H1 (cell line): ENCODE measurements around the gene CRABP2. TPM values are rescaled to one million over a fixed set of nuclear protein-coding genes. Genes with fewer than 3 reads are reported as not detected.

Source experiments
- CHD1 ChIP-seq: IDR thresholded peaks from 2 replicates; pipeline ENCODE4 v1.6.1; 2012; ENCODE audit warnings: low read depth, low read length, improper control_type of control experiment
- CREB1 ChIP-seq: IDR thresholded peaks from 2 replicates; pipeline ENCODE4 v1.6.1; 2012; ENCODE audit warnings: inconsistent platforms
- KDM5A ChIP-seq: fragments of 200-600 bp; IDR thresholded peaks from 2 replicates; pipeline ENCODE4 v1.7.1; 2012; ENCODE audit warnings: mild to moderate bottlenecking, low read length, inconsistent platforms, mixed read lengths
- RXRA ChIP-seq: IDR thresholded peaks from 2 replicates; pipeline ENCODE4 v1.6.1; 2011; ENCODE audit warnings: low read depth, mild to moderate bottlenecking, low read length, moderate library complexity; ENCODE audit not compliant: insufficient read depth
- SAP30 ChIP-seq: fragments of 300-600 bp; sonication (generic); IDR thresholded peaks from 2 replicates; pipeline ENCODE4 v1.7.1; 2012; ENCODE audit warnings: low read length, moderate library complexity, mild to moderate bottlenecking, inconsistent platforms; ENCODE audit not compliant: insufficient read depth, insufficient replicate concordance
- SRF ChIP-seq: IDR thresholded peaks from 2 replicates; pipeline ENCODE4 v1.6.1; 2011; ENCODE audit warnings: mild to moderate bottlenecking, low read depth, low read length, moderate library complexity
- TAF7 ChIP-seq: optimal IDR thresholded peaks from 2 replicates; pipeline ENCODE3; 2011; ENCODE audit warnings: low read depth, mild to moderate bottlenecking, inconsistent platforms, low read length, moderate library complexity, borderline replicate concordance
- TCF12 ChIP-seq: IDR thresholded peaks from 2 replicates; pipeline ENCODE4 v1.6.1; 2011; ENCODE audit warnings: low read depth, mild to moderate bottlenecking, low read length
- polyA plus RNA-seq, 7 experiments: library from polyadenylated mRNA; depleted of rRNA in 3 of 7; stranded (reverse) in 5 of 7; unstranded in 2 of 7; fragments of >200 nt in 5 of 7; fragments of 200-250 nt in 2 of 7; gene quantifications; 1 replicate in 5 of 7; 2 replicates in 1 of 7; 4 replicates in 1 of 7; pipeline versions ENCODE4 v1.2.1 to v1.2.3, GENCODE V29; 2011 to 2013; ENCODE audit warnings: missing spikeins in 2 of 7, mixed read lengths in 2 of 7
- total RNA-seq: library from RNA; stranded (reverse); fragmentation: NEBNext Ultra II Directional; extraction: Animal tissue kit (Norgen Biotek cat#: 25700); gene quantifications from 2 replicates; pipeline ENCODE4 v1.2.1, GENCODE V29; 2021
- TF ChIP-seq, protein P1 (sequence below): IDR thresholded peaks from 2 replicates; pipeline ENCODE4 v1.6.1; 2011; ENCODE audit warnings: low read depth, mild to moderate bottlenecking, low read length; ENCODE audit not compliant: insufficient read depth
- TF ChIP-seq, protein P2 (sequence below): IDR thresholded peaks from 2 replicates; pipeline ENCODE4 v1.6.1; 2012; ENCODE audit warnings: inconsistent platforms

Gene CRABP2
- total and polyA plus RNA-seq, 2 of the 8 experiments (the other 6 are each of a cell fraction or from before 2014, with no cell fraction given), result 69.2 to 119 TPM

DNA sequence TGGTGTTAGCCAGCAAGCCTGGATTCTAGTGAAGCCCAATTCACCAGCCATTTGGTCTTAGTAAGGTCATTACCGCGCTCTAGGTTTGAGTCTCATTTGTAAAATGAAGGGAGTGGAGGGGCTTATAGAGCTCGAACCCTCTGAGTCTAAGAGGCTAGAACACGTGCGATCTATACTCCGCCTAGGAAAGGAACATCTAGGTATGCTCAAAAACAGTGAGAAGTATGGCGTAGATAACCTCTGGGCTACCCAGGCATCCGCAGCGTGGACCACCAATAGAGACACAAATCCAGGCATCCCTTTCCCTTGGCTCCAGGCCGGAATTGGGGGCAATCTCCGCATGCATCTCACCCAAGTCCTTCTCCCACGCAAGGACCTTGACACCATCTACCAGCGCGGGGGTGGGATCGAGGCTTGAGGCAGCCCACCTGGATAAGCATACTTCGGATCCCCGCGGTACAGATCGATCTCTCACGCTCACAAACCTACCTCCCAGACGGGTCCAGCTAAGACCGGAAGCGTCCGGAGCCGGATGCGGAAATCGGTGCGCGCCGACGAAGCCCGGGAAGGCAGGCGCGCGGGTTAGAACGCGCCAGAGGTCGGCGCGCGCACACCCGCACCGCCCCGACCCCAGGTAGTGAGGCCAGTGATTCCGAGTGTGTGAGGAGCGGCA lies 22.7 kb upstream of the CRABP2 start, which contains the start of gene METTL25B (continued):
- TF ChIP-seq, protein P1, sequence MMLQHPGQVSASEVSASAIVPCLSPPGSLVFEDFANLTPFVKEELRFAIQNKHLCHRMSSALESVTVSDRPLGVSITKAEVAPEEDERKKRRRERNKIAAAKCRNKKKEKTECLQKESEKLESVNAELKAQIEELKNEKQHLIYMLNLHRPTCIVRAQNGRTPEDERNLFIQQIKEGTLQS, result peak; percentile 35; the same call in 1 of the 2 replicates
- TF ChIP-seq TAF7 (peak; percentile 67), SRF (0 out of 2 replicates have a peak, but pooled peaks have one; percentile 44), CREB1 (peak; percentile 84), TCF12 (no peak), CHD1 (no peak), KDM5A (peak; percentile 46), SAP30 (peak; percentile 32), RXRA (no peak)
- TF ChIP-seq, protein P2, sequence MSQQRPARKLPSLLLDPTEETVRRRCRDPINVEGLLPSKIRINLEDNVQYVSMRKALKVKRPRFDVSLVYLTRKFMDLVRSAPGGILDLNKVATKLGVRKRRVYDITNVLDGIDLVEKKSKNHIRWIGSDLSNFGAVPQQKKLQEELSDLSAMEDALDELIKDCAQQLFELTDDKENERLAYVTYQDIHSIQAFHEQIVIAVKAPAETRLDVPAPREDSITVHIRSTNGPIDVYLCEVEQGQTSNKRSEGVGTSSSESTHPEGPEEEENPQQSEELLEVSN, result peak; percentile 26
